Transverse colon (tissue), 3 donors: ENCODE measurements around the gene CCND3.

Experiments
- CTCF ChIP-seq, 5 experiments: fragments of 200-600 bp in 3 of 5; fragments of 450-650 bp in 2 of 5; sonication (generic) in 3 of 5; IDR thresholded peaks; 1 replicate in 2 of 5; 2 replicates in 3 of 5; pipeline ENCODE4 v1.5.1; 2016 to 2017; ENCODE audit warnings: antibody characterized with exemption in 5 of 5, inconsistent platforms in 3 of 5, mild to moderate bottlenecking in 2 of 5, moderate library complexity in 1 of 5
- POLR2A ChIP-seq: fragments of 450-650 bp; IDR thresholded peaks from one replicate; pipeline ENCODE4 v1.6.1; 2016; ENCODE audit warnings: antibody characterized with exemption, mild to moderate bottlenecking, moderate library complexity

- TF ChIP-seq CTCF (IDR thresholded peaks at IDR 0.05) = no peak
- TF ChIP-seq POLR2A = no peak
Observed at GRCh38 chr6:41932378-41932777, 9.2 kb downstream of the CCND3 start.
